ENCODE results near the gene GDF10.

GDF10 gene

DNA sequence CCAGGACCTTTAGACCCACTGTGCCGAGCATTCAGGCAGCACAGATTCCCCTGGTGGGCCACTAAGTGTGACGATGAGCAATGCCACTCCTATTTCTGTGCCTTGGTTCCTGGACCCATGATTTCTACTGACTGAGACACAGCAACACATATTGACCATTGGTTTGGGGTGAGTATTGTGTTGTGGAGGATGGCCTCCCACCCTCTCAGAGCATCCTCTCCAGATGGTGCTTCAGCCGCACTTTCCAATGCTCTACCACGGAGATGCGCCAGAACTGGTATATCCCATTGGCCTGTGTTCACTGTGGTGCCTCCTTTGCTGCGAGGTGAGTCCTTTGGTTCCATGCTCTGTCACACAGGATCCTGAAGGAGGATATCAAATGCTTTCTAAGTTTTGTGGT is 10.1 kb upstream of the GDF10 start:
- TF ChIP-seq, protein P1, sequence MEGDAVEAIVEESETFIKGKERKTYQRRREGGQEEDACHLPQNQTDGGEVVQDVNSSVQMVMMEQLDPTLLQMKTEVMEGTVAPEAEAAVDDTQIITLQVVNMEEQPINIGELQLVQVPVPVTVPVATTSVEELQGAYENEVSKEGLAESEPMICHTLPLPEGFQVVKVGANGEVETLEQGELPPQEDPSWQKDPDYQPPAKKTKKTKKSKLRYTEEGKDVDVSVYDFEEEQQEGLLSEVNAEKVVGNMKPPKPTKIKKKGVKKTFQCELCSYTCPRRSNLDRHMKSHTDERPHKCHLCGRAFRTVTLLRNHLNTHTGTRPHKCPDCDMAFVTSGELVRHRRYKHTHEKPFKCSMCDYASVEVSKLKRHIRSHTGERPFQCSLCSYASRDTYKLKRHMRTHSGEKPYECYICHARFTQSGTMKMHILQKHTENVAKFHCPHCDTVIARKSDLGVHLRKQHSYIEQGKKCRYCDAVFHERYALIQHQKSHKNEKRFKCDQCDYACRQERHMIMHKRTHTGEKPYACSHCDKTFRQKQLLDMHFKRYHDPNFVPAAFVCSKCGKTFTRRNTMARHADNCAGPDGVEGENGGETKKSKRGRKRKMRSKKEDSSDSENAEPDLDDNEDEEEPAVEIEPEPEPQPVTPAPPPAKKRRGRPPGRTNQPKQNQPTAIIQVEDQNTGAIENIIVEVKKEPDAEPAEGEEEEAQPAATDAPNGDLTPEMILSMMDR (IDR thresholded peaks at IDR 0.05; ENCODE audit: insufficient read depth, low read length), result no peak
- TF ChIP-seq REST (IDR thresholded peaks at IDR 0.05; ENCODE audit: insufficient replicate concordance, low read depth), result no peak
- TF ChIP-seq GABPA (IDR thresholded peaks at IDR 0.05; ENCODE audit: low read depth), result no peak
- no peak for TF ChIP-seq POLR2AphosphoS5 (IDR thresholded peaks at IDR 0.05; ENCODE audit: low read depth)
- TF ChIP-seq SPI1 (IDR thresholded peaks at IDR 0.05; ENCODE audit: borderline replicate concordance, low read depth), result no peak
- Histone ChIP-seq H3K27ac (replicated peaks) (no peak overlapping the region), H3K4me3 (replicated peaks; ENCODE audit: insufficient read depth, low read length) (no peak overlapping the region), H3K27me3 (ENCODE audit: insufficient read depth, poor library complexity, severe bottlenecking) (peaks cover 3% of the 10 kb centered on the region)
- no peak for DNase-seq (ENCODE audit: low read depth in 1 of 2, low spot score in 1 of 2)

- Histone ChIP-seq H3K4me3 (replicated peaks; ENCODE audit: insufficient read depth, low read length) (no peak overlapping the region), H3K27ac (replicated peaks) (no peak overlapping the region), H3K27me3 (ENCODE audit: insufficient read depth, poor library complexity, severe bottlenecking) (peaks cover 3% of the 10 kb centered on the region)
- TF ChIP-seq POLR2AphosphoS5 (IDR thresholded peaks at IDR 0.05; ENCODE audit: low read depth) (no peak), SPI1 (IDR thresholded peaks at IDR 0.05; ENCODE audit: borderline replicate concordance, low read depth) (no peak), REST (IDR thresholded peaks at IDR 0.05; ENCODE audit: insufficient replicate concordance, low read depth) (no peak), GABPA (IDR thresholded peaks at IDR 0.05; ENCODE audit: low read depth) (no peak)
- TF ChIP-seq, protein P1 (IDR thresholded peaks at IDR 0.05; ENCODE audit: insufficient read depth, low read length), result no peak
- no peak for DNase-seq (ENCODE audit: low read depth in 1 of 2, low spot score in 1 of 2)
Observed at GRCh38 chr10:47290338-47290737, 9.7 kb upstream of the GDF10 start.

- Histone ChIP-seq H3K27ac (replicated peaks) (no peak overlapping the region), H3K27me3 (ENCODE audit: insufficient read depth, poor library complexity, severe bottlenecking) (peaks cover 8% of the 10 kb centered on the region), H3K4me3 (replicated peaks; ENCODE audit: insufficient read depth, low read length) (no peak overlapping the region)
- DNase-seq (ENCODE audit: low read depth in 1 of 2, low spot score in 1 of 2), result no peak
- TF ChIP-seq REST (IDR thresholded peaks at IDR 0.05; ENCODE audit: insufficient replicate concordance, low read depth), result no peak
- TF ChIP-seq, protein P1 (IDR thresholded peaks at IDR 0.05; ENCODE audit: insufficient read depth, low read length), result no peak
- TF ChIP-seq POLR2AphosphoS5 (IDR thresholded peaks at IDR 0.05; ENCODE audit: low read depth), result no peak
- no peak for TF ChIP-seq SPI1 (IDR thresholded peaks at IDR 0.05; ENCODE audit: borderline replicate concordance, low read depth)
- no peak for TF ChIP-seq GABPA (IDR thresholded peaks at IDR 0.05; ENCODE audit: low read depth)
Observed at GRCh38 chr10:47291682-47292081, 8.3 kb upstream of the GDF10 start.

Data from HL-60 (cell line).